ENCODE results near the gene PMF1.

Gene PMF1

GRCh38 chr1:156238248-156238647 lies 25.4 kb downstream of the PMF1 start:
- TF ChIP-seq CEBPB (IDR thresholded peaks at IDR 0.05) (no peak), CREB1 (IDR thresholded peaks at IDR 0.05; ENCODE audit: low read depth) (no peak), TAF1 (IDR thresholded peaks at IDR 0.05; ENCODE audit: low read depth) (no peak), FOXM1 (IDR thresholded peaks at IDR 0.05; ENCODE audit: borderline replicate concordance, low read depth) (no peak), YY1 (IDR thresholded peaks at IDR 0.05; ENCODE audit: low read depth) (no peak), TEAD4 (IDR thresholded peaks at IDR 0.05) (no peak), TCF12 (IDR thresholded peaks at IDR 0.05; ENCODE audit: low read depth) (no peak), RAD21 (IDR thresholded peaks at IDR 0.05; ENCODE audit: low read depth) (no peak), REST (IDR thresholded peaks at IDR 0.05; ENCODE audit: low read depth) (no peak), ZBTB7A (IDR thresholded peaks at IDR 0.05; ENCODE audit: low read depth) (no peak), EP300 (IDR thresholded peaks at IDR 0.05; ENCODE audit: borderline replicate concordance) (no peak), USF1 (IDR thresholded peaks at IDR 0.05) (no peak), EGR1 (IDR thresholded peaks at IDR 0.05) (no peak), MAX (IDR thresholded peaks at IDR 0.05) (no peak), NFIC (IDR thresholded peaks at IDR 0.05) (no peak)

GRCh38 chr1:156241311-156241811 lies 28.6 kb downstream of the PMF1 start:
- TF ChIP-seq EGR1 (IDR thresholded peaks at IDR 0.05) (no peak), CEBPB (IDR thresholded peaks at IDR 0.05) (no peak), NFIC (IDR thresholded peaks at IDR 0.05) (no peak), CREB1 (IDR thresholded peaks at IDR 0.05; ENCODE audit: low read depth) (no peak), TCF12 (IDR thresholded peaks at IDR 0.05; ENCODE audit: low read depth) (no peak), USF1 (IDR thresholded peaks at IDR 0.05) (no peak), MAX (IDR thresholded peaks at IDR 0.05) (no peak), REST (IDR thresholded peaks at IDR 0.05; ENCODE audit: low read depth) (no peak), RAD21 (IDR thresholded peaks at IDR 0.05; ENCODE audit: low read depth) (no peak), TAF1 (IDR thresholded peaks at IDR 0.05; ENCODE audit: low read depth) (no peak), EP300 (IDR thresholded peaks at IDR 0.05; ENCODE audit: borderline replicate concordance) (no peak), YY1 (IDR thresholded peaks at IDR 0.05; ENCODE audit: low read depth) (no peak), FOXM1 (IDR thresholded peaks at IDR 0.05; ENCODE audit: borderline replicate concordance, low read depth) (no peak), TEAD4 (IDR thresholded peaks at IDR 0.05) (no peak), ZBTB7A (IDR thresholded peaks at IDR 0.05; ENCODE audit: low read depth) (no peak)

GRCh38 chr1:156241926-156242325 lies 29.1 kb downstream of the PMF1 start, which contains the start of gene BGLAP:
Gene BGLAP, plus strand, starts transcription at chr1:156242184. Its CDS starts 48 bp downstream, at chr1:156242232.
- TF ChIP-seq TAF1 (IDR thresholded peaks at IDR 0.05; ENCODE audit: low read depth) = no peak
- TF ChIP-seq ZBTB7A (IDR thresholded peaks at IDR 0.05; ENCODE audit: low read depth) = no peak
- no peak for TF ChIP-seq USF1 (IDR thresholded peaks at IDR 0.05)
- no peak for TF ChIP-seq REST (IDR thresholded peaks at IDR 0.05; ENCODE audit: low read depth)
- TF ChIP-seq FOXM1 (IDR thresholded peaks at IDR 0.05; ENCODE audit: borderline replicate concordance, low read depth) = no peak
- TF ChIP-seq TCF12 (IDR thresholded peaks at IDR 0.05; ENCODE audit: low read depth) = no peak
- no peak for TF ChIP-seq RAD21 (IDR thresholded peaks at IDR 0.05; ENCODE audit: low read depth)
- TF ChIP-seq CEBPB (IDR thresholded peaks at IDR 0.05) = no peak
- no peak for TF ChIP-seq YY1 (IDR thresholded peaks at IDR 0.05; ENCODE audit: low read depth)
- TF ChIP-seq TEAD4 (IDR thresholded peaks at IDR 0.05) = no peak
- no peak for TF ChIP-seq EGR1 (IDR thresholded peaks at IDR 0.05)
- TF ChIP-seq NFIC (IDR thresholded peaks at IDR 0.05) = no peak
- TF ChIP-seq CREB1 (IDR thresholded peaks at IDR 0.05; ENCODE audit: low read depth) = no peak
- TF ChIP-seq MAX (IDR thresholded peaks at IDR 0.05) = no peak
- TF ChIP-seq EP300 (IDR thresholded peaks at IDR 0.05; ENCODE audit: borderline replicate concordance) = no peak
